Skeletal muscle tissue (tissue), 4 donors: ENCODE results near the gene C1QTNF12. TPM values are rescaled to one million over a fixed set of nuclear protein-coding genes. Genes with fewer than 3 reads are reported as not detected.

Source experiments
- H3K27ac ChIP-seq: one replicate; pipeline ENCODE4 v1.7.0; 2013; ENCODE audit warnings: mild to moderate bottlenecking, low read depth, low read length, inconsistent platforms
- H3K27me3 ChIP-seq, 3 donors: one replicate each; pipeline ENCODE4 v1.7.0; 2013; ENCODE audit warnings: low read length in 3 of 3; ENCODE audit not compliant: control insufficient read depth in 3 of 3, insufficient read depth in 3 of 3
- H3K36me3 ChIP-seq, 3 donors: one replicate each; pipeline ENCODE4 v1.7.0; 2013; ENCODE audit warnings: low read length in 3 of 3; ENCODE audit not compliant: control insufficient read depth in 3 of 3, insufficient read depth in 3 of 3
- H3K4me1 ChIP-seq, 3 donors: one replicate each; pipeline ENCODE4 v1.7.0; 2013; ENCODE audit warnings: low read length in 3 of 3, mild to moderate bottlenecking in 3 of 3; ENCODE audit not compliant: control insufficient read depth in 3 of 3, insufficient read depth in 3 of 3
- H3K4me3 ChIP-seq, 3 donors: one replicate each; pipeline ENCODE4 v1.7.0; 2013; ENCODE audit warnings: low read length in 3 of 3
- H3K9ac ChIP-seq, 3 donors: one replicate each; pipeline ENCODE4 v1.7.0; 2013; ENCODE audit warnings: low read length in 3 of 3, mild to moderate bottlenecking in 3 of 3, moderate library complexity in 2 of 3, low read depth in 1 of 3
- H3K9me3 ChIP-seq, 3 donors: one replicate each; pipeline ENCODE4 v1.7.0; 2013; ENCODE audit warnings: low read length in 3 of 3; ENCODE audit not compliant: control insufficient read depth in 3 of 3
- total RNA-seq: library from RNA; depleted of rRNA; stranded (reverse); fragments of >200 nt; gene quantifications from one replicate; pipeline ENCODE4 v1.2.3, GENCODE V29; 2014
- donor health status: Osteomylitis.

Gene C1QTNF12
- total RNA-seq, 1 donor from 2014 or later, result 1.0 TPM

DNA sequence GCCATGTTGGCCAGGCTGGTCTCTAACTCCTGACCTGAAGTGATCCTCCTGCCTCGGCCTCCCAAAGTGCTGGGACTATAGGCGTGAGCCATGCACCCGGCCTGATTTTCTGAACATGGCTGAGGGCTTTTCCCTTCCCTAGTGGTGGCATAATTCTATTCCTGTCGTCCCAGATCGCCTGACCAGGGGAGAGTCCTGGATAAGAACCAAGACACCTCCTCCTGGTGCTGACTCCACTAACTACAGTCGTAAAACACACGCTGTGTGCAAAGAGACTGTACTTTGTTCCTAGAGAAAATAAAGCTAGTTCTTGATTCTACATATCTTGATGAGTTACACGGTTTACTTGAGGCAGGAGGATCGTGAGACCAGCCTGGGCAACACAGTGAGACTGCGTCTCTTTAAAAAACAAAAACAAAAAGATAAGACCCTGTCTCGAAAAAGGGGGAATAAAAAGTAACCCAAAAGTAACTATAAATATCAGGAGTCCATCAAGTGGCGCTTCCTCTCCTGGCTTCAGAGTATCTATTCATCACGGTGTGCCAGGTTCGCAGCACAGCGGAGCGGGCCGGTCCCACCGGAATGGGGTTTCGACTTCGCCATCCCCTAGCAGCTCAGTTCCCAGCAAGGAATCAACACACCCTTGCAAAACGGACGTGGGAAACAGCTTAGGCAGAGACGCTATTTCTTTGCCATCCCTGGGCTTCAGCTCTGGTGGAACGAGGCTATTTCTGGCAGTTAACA lies 15.7 kb downstream of the C1QTNF12 start:
- H3K27ac ChIP-seq, result peak overlapping the region; percentile 92
- peak overlapping the region; percentile 90 to 98 (median 98) for H3K4me3 ChIP-seq
- H3K4me1 ChIP-seq, result peaks cover 33 to 45% (median 33%) of the 10 kb centered on the region in 3 donors
- H3K9ac ChIP-seq, result peak overlapping the region; percentile 94 to 98 (median 97)
- peaks cover 19 to 33% (median 21%) of the 10 kb centered on the region in 3 donors for H3K36me3 ChIP-seq
- no peaks in the 10 kb centered on the region for H3K9me3 ChIP-seq
- H3K27me3 ChIP-seq, result no peaks in the 10 kb centered on the region

DNA sequence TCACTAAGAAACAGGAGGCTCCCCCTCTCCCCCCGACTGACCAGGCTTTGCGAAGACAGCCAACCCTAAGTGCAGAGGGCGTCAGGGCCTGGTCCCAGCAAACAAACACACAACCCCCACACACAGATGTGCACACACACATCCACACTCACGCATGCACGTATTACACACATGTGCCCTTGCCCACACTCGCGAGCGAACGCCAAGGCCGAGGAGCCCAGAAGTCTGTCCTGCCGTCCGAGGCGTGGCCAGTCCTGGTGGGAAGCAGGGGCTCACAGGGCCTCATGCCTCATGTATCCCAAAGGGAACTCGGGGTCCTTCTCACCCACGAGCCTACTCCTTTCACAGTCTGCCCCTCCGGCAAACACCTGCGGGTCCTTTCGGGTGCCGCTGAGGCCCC lies 16.8 kb downstream of the C1QTNF12 start:
- no peaks in the 10 kb centered on the region for H3K27me3 ChIP-seq
- H3K4me1 ChIP-seq, result peaks cover 33 to 53% (median 37%) of the 10 kb centered on the region in 3 donors
- peak overlapping the region in 2 of 3 donors; percentile 45 to 90 for H3K4me3 ChIP-seq
- H3K27ac ChIP-seq, result no peak overlapping the region
- H3K36me3 ChIP-seq, result peaks cover 23 to 37% (median 23%) of the 10 kb centered on the region in 3 donors
- no peaks in the 10 kb centered on the region for H3K9me3 ChIP-seq
- peak overlapping the region; percentile 23 to 57 (median 50) for H3K9ac ChIP-seq

DNA sequence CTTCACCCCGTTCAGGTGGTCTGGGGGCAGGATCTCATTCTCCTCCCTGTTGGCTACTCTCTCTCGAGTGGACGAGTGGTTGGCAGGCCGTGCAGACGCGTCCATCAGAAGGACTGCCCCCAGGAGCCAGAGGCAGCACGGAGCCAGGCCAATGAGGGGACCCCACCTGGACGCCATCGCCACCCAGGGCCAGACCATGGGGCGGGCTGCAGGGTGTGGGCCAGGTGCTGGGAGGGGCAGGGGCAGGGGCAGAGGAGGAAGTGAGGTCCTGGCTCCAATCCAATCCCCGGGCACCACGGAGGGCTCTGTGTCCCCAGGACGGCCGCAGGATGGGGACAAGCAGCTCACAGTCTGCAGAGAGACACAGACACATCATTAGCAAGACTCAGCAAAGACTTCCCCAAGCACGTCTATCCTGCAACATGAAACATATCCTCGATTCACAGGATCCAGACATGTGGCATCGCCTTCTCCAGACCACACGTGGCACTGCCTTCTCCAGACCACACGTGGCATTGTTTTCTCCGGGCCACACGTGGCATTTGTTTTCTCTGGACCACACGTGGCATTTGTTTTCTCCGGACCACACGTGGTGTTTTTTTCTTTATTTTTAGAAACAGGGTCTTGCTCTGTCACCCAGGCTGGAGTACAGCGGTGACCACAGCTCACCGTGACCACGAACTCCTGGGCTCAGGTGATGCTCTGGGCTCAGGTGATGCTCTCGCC lies 17.8 kb downstream of the C1QTNF12 start:
- no peak overlapping the region for H3K9ac ChIP-seq
- H3K27ac ChIP-seq, result no peak overlapping the region
- no peak overlapping the region for H3K4me3 ChIP-seq
- no peaks in the 10 kb centered on the region for H3K27me3 ChIP-seq
- H3K4me1 ChIP-seq, result peaks cover 33 to 53% (median 37%) of the 10 kb centered on the region in 3 donors
- H3K9me3 ChIP-seq, result no peaks in the 10 kb centered on the region
- peaks cover 18 to 37% (median 23%) of the 10 kb centered on the region in 3 donors for H3K36me3 ChIP-seq

DNA sequence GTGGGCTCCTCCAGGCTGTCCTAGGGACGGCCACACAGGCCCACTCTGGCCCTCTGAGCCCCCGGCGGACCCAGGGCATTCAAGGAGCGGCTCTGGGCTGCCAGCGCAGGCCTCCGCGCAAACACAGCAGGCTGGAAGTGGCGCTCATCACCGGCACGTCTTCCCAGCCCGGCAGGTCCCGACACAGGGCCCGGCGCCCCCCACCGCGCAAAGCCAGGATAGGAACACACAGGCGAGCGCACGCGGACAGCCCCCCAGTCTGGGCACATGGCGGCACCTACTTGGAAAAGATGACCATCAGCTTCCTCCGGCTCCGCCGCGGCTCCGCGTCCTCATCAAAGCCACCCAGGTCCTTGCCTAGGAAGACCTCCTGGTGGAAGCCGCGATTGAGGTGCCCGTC lies 18.3 kb downstream of the C1QTNF12 start:
- Histone ChIP-seq H3K4me3 (no peak overlapping the region), H3K9ac (no peak overlapping the region), H3K27ac (no peak overlapping the region), H3K27me3 (no peaks in the 10 kb centered on the region), H3K4me1 (peaks cover 29 to 50% (median 37%) of the 10 kb centered on the region in 3 donors), H3K9me3 (no peaks in the 10 kb centered on the region), H3K36me3 (peaks cover 21 to 40% (median 26%) of the 10 kb centered on the region in 3 donors)

DNA sequence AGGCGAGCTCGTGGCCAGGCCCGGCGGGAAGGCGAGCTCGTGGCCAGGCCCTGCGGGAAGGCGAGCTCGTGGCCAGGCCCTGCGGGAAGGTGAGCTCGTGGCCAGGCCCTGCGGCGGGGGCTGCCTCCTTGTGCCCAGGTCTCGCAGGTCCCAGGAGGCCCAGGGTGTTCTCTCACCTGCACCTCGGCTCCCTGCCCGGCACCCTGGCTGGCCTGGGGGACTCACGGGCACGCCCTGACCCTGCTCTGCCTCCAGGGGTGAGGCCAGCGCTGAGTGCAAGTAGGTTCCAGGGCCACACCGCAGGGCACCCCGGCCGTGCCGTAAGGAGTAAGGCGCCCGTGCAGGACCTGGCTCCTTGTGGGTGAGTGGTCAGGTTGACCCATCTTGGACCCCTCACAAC lies 19.1 kb downstream of the C1QTNF12 start:
- Histone ChIP-seq H3K36me3 (peaks cover 29 to 48% (median 34%) of the 10 kb centered on the region in 3 donors), H3K27me3 (no peaks in the 10 kb centered on the region), H3K9me3 (no peaks in the 10 kb centered on the region), H3K4me3 (no peak overlapping the region), H3K27ac (no peak overlapping the region), H3K4me1 (peaks cover 23 to 42% (median 32%) of the 10 kb centered on the region in 3 donors), H3K9ac (no peak overlapping the region)

DNA sequence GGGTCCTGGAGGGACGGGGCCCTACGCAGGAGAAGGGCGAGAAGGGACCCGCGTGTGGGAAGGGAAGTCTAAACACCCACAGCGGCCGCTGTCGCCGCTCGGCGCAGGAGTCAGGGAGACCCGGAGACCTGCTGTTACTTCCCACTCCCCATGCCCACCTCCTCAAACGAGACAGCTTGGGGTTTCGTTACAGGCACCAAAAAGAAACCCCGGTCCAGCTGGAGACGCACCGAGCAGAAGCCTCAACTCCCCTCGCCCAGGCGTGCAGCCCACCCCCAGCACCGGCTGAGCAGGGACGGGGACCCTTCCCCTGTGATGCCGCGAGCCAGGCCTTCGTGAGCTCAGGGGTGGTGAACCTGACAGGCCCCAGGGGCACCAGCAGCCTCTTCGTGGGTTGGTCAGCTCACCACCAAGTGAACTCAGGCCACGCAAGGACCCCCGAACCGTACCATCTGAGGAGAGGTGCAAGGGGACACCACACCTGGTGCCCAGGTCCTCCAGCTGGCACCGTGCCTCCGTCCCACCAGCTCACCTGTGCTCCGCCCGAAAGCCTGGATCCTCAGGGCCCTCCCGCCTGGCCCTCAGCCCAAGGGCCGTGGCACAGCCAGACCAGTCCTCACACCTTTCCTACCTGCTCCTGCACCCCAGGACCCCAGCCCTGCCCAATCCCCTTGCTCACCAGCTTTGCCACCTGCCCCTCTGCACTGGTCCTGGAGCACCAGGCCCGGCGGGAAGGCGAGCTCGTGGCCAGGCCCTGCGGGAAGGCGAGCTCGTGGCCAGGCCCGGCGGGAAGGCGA lies 19.8 kb downstream of the C1QTNF12 start:
- no peaks in the 10 kb centered on the region for H3K27me3 ChIP-seq
- H3K4me1 ChIP-seq, result peaks cover 23 to 42% (median 32%) of the 10 kb centered on the region in 3 donors
- no peaks in the 10 kb centered on the region for H3K9me3 ChIP-seq
- H3K9ac ChIP-seq, result no peak overlapping the region
- H3K36me3 ChIP-seq, result peaks cover 32 to 54% (median 39%) of the 10 kb centered on the region in 3 donors
- no peak overlapping the region for H3K27ac ChIP-seq
- no peak overlapping the region for H3K4me3 ChIP-seq

DNA sequence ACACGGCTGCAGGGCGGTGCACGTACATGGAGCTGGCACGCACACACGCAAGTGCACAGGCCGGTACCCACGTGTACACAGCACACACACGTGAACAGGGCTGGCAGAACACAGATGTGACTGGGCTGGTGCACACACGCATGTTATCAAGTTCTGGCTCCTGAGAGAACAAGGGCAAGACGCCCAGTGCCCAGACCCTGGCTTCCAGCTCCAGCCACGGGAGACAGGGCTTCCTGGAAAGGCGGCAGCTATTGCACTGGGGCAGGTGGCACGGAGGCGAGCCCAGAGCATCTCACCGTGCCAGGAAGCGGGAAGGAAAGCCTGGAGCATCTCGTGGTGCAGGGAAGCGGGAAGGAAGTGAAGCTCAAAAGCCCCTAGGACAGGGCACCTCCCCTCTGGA lies 20.6 kb downstream of the C1QTNF12 start:
- Histone ChIP-seq H3K9me3 (no peaks in the 10 kb centered on the region), H3K27me3 (no peaks in the 10 kb centered on the region), H3K36me3 (peaks cover 40 to 61% (median 46%) of the 10 kb centered on the region in 3 donors), H3K4me1 (peaks cover 20 to 36% (median 29%) of the 10 kb centered on the region in 3 donors), H3K9ac (peak overlapping the region in 1 of 3 donors; percentile 8), H3K4me3 (no peak overlapping the region), H3K27ac (no peak overlapping the region)

DNA sequence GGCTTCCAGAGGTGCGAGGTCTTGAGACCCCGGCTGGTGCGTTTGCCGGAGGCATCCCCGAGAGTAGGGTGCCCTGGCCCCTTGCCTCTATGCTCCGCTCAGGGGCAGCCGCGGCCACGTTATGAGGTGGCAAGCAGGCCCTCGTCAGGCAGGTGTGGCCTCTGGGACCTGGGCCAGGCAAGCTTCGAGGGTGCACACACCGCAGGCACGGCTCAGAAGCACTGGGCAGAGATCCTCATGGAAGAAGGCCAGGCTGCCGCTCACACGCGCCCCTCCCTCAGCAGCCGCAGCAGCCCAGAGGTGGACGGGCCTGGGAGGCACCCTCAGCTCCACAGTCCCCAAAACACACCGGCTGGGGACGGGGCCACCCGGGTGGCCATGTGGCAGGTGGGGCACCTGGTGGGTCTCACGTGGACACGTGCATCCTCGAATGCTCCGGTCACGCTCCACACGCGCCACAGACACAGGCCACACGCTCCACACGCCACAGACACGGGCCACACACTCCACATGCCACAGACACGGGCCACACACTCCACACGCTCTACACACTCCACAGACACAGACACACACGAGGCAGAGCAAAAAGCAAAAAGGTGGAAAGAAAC lies 21.2 kb downstream of the C1QTNF12 start:
- Histone ChIP-seq H3K27me3 (no peaks in the 10 kb centered on the region), H3K4me3 (no peak overlapping the region), H3K27ac (no peak overlapping the region), H3K9me3 (no peaks in the 10 kb centered on the region), H3K4me1 (peaks cover 14 to 30% (median 23%) of the 10 kb centered on the region in 3 donors), H3K36me3 (peaks cover 45 to 62% (median 52%) of the 10 kb centered on the region in 3 donors), H3K9ac (no peak overlapping the region)

DNA sequence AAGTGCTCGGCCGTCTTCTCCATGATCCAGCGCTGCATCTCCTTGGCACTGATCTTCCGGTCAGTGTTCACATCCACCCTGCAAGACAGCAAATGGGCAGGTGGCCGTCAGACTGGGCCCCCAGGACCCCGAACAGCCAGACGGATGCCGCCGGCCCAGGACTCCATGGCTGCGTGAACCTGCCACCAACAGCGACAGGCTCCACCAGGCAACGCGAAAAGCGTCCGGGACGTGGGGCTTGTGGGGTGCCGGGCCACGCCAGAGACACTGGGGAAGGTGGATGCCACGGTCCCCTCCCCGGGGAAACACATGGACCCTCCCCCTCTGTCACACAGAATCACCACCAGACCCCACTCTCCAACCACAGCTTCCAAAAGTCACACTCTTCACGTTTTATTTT lies 22.6 kb downstream of the C1QTNF12 start:
- Histone ChIP-seq H3K9me3 (no peaks in the 10 kb centered on the region), H3K9ac (no peak overlapping the region), H3K27me3 (no peaks in the 10 kb centered on the region), H3K4me1 (peaks cover 0 to 16% (median 9%) of the 10 kb centered on the region in 3 donors), H3K36me3 (peaks cover 52 to 66% (median 57%) of the 10 kb centered on the region in 3 donors), H3K27ac (no peak overlapping the region), H3K4me3 (no peak overlapping the region)
